A673 (cell line): ENCODE measurements around the gene GRAMD1C.

ENCODE experiments used
- EZH2 ChIP-seq: fragments of 200-600 bp; sonication (generic); IDR thresholded peaks from 2 replicates; pipeline ENCODE4 v1.6.1; 2017; ENCODE audit warnings: borderline replicate concordance, low read depth, mild to moderate bottlenecking, mixed read lengths, antibody characterized with exemption, low read length; ENCODE audit not compliant: poor library complexity, severe bottlenecking
- TF ChIP-seq, protein P1 (sequence below): fragments of 300-800, 200-600 bp; sonication (generic); conservative IDR thresholded peaks from 2 replicates; pipeline ENCODE4 v1.5.1; 2017; ENCODE audit warnings: low read depth, mild to moderate bottlenecking, antibody characterized with exemption, low read length, moderate library complexity, mixed read lengths

- TF ChIP-seq, protein P1, sequence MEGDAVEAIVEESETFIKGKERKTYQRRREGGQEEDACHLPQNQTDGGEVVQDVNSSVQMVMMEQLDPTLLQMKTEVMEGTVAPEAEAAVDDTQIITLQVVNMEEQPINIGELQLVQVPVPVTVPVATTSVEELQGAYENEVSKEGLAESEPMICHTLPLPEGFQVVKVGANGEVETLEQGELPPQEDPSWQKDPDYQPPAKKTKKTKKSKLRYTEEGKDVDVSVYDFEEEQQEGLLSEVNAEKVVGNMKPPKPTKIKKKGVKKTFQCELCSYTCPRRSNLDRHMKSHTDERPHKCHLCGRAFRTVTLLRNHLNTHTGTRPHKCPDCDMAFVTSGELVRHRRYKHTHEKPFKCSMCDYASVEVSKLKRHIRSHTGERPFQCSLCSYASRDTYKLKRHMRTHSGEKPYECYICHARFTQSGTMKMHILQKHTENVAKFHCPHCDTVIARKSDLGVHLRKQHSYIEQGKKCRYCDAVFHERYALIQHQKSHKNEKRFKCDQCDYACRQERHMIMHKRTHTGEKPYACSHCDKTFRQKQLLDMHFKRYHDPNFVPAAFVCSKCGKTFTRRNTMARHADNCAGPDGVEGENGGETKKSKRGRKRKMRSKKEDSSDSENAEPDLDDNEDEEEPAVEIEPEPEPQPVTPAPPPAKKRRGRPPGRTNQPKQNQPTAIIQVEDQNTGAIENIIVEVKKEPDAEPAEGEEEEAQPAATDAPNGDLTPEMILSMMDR, result no peak
- no peak for TF ChIP-seq EZH2
Measured at GRCh38 chr3:113908133-113908532, 69.5 kb downstream of the GRAMD1C start.
